Right forelimb (tissue), 1 donor: ENCODE measurements around the gene BST1.

Source experiments
- DNase-seq: peaks from one replicate; pipeline ENCODE4 v3.0.0-alpha.2; 2018

BST1 gene

GRCh38 chr4:15702941-15703403, at the start of gene BST1:
Gene BST1 (plus strand): TSS chr4:15703065. CDS start chr4:15703145, 80 bp downstream.
- peak; percentile 75 for DNase-seq

- DNase-seq = no peak
Measured at GRCh38 chr4:15653420-15653819, 49.4 kb upstream of the BST1 start.

- DNase-seq = no peak
Measured at GRCh38 chr4:15653864-15654592, 48.8 kb upstream of the BST1 start.

GRCh38 chr4:15654593-15655222, 48.2 kb upstream of the BST1 start:
- DNase-seq = peak; percentile 74

- peak; percentile 92 for DNase-seq
Measured at GRCh38 chr4:15655223-15656037, 47.4 kb upstream of the BST1 start, which contains the start of gene FBXL5. Gene FBXL5 (minus strand): TSS chr4:15655357. CDS start chr4:15655287, 70 bp downstream.

- DNase-seq = no peak
Measured at GRCh38 chr4:15656038-15656470, 46.8 kb upstream of the BST1 start.

GRCh38 chr4:15657366-15657765, 45.5 kb upstream of the BST1 start:
- no peak for DNase-seq

GRCh38 chr4:15658136-15658770, 44.6 kb upstream of the BST1 start:
- no peak for DNase-seq

- no peak for DNase-seq
Measured at GRCh38 chr4:15658781-15659180, 44.1 kb upstream of the BST1 start.

GRCh38 chr4:15659768-15660570, 42.9 kb upstream of the BST1 start:
- DNase-seq = no peak

GRCh38 chr4:15665753-15666365, 37.0 kb upstream of the BST1 start:
- DNase-seq = no peak

- DNase-seq = no peak
Measured at GRCh38 chr4:15667006-15667405, 35.9 kb upstream of the BST1 start.

GRCh38 chr4:15668566-15669435, 34.1 kb upstream of the BST1 start:
- no peak for DNase-seq

- DNase-seq = no peak
Measured at GRCh38 chr4:15670576-15670975, 32.3 kb upstream of the BST1 start.

GRCh38 chr4:15672101-15672500, 30.8 kb upstream of the BST1 start:
- DNase-seq = no peak

- DNase-seq = no peak
Measured at GRCh38 chr4:15673337-15673736, 29.5 kb upstream of the BST1 start.

- DNase-seq = no peak
Measured at GRCh38 chr4:15674046-15674445, 28.8 kb upstream of the BST1 start.

- no peak for DNase-seq
Measured at GRCh38 chr4:15674926-15675325, 27.9 kb upstream of the BST1 start.

GRCh38 chr4:15675356-15675755, 27.5 kb upstream of the BST1 start:
- no peak for DNase-seq

GRCh38 chr4:15676039-15676438, 26.8 kb upstream of the BST1 start:
- DNase-seq = no peak

GRCh38 chr4:15676899-15677298, 26.0 kb upstream of the BST1 start:
- no peak for DNase-seq
